CD4-positive, alpha-beta memory T cell (primary cell): ENCODE data around the gene NCKAP5. TPM values are rescaled to one million over a fixed set of nuclear protein-coding genes. Genes with fewer than 3 reads are reported as not detected.

Source experiments
- CTCF ChIA-PET: fragments of 350-600 bp; sonication (Branson Sonifier 250); formaldehyde crosslinking; loops from one replicate; lab custom pipeline; 2021; ENCODE audit warnings: inconsistent platforms; ENCODE audit not compliant: partially characterized antibody; lab: Charles Lee
- POLR2A ChIA-PET: fragments of 350-600 bp; sonication (Branson Sonifier 250); formaldehyde crosslinking; loops from one replicate; lab custom pipeline; 2021; ENCODE audit not compliant: partially characterized antibody; lab: Charles Lee
- DNase-seq, 5 donors: peaks; one replicate each; pipeline versions ENCODE4 v3.0.0 to v3.0.0-alpha.2; 2020 to 2022; ENCODE audit warnings: mixed read lengths in 1 of 5
- H3K27ac ChIP-seq: one replicate; pipeline ENCODE4 v1.7.0; 2013; ENCODE audit warnings: low read depth, low read length
- H3K27me3 ChIP-seq: 2 replicates; pipeline ENCODE4 v1.7.0; 2013; ENCODE audit warnings: mild to moderate bottlenecking, low read length, moderate library complexity; ENCODE audit not compliant: insufficient read depth
- H3K36me3 ChIP-seq: 2 replicates; pipeline ENCODE4 v1.7.0; 2013; ENCODE audit warnings: mild to moderate bottlenecking, low read length, moderate library complexity; ENCODE audit not compliant: insufficient read depth
- H3K4me1 ChIP-seq: 2 replicates; pipeline ENCODE4 v1.7.0; 2013; ENCODE audit warnings: mild to moderate bottlenecking, low read length, moderate library complexity; ENCODE audit not compliant: insufficient read depth
- H3K4me3 ChIP-seq, 2 donors: one replicate each; pipeline ENCODE4 v1.7.0; 2013; ENCODE audit warnings: low read length in 2 of 2, mild to moderate bottlenecking in 1 of 2
- H3K9me3 ChIP-seq, 2 donors: one replicate each; pipeline ENCODE4 v1.7.0; 2013; ENCODE audit warnings: low read length in 2 of 2, control low read depth in 1 of 2; ENCODE audit not compliant: control insufficient read depth in 1 of 2
- H3K27ac Mint-ChIP-seq, 7 donors: one replicate each; pipeline ENCODE4 v1.8.0; 2020 to 2021; ENCODE audit warnings: mixed read lengths in 7 of 7, mild to moderate bottlenecking in 6 of 7, inconsistent platforms in 3 of 7, moderate library complexity in 3 of 7
- H3K27me3 Mint-ChIP-seq, 2 donors: one replicate each; pipeline ENCODE4 v1.8.0; 2020 to 2021; ENCODE audit warnings: mixed read lengths in 2 of 2
- H3K36me3 Mint-ChIP-seq, 2 donors: one replicate each; pipeline ENCODE4 v1.8.0; 2020 to 2021; ENCODE audit warnings: mixed read lengths in 2 of 2, inconsistent platforms in 1 of 2, mild to moderate bottlenecking in 1 of 2
- H3K4me1 Mint-ChIP-seq, 4 donors: one replicate each; pipeline ENCODE4 v1.8.0; 2020 to 2021; ENCODE audit warnings: mixed read lengths in 4 of 4, mild to moderate bottlenecking in 1 of 4
- H3K4me3 Mint-ChIP-seq, 8 donors: one replicate each; pipeline ENCODE4 v1.8.0; 2020 to 2021; ENCODE audit warnings: mixed read lengths in 8 of 8, mild to moderate bottlenecking in 7 of 8, moderate library complexity in 6 of 8, inconsistent platforms in 3 of 8
- H3K9me3 Mint-ChIP-seq, 8 donors: one replicate each; pipeline ENCODE4 v1.8.0; 2020 to 2021; ENCODE audit warnings: mixed read lengths in 8 of 8, mild to moderate bottlenecking in 5 of 8, inconsistent platforms in 3 of 8, moderate library complexity in 1 of 8
- intact Hi-C: fragments of 100-400 bp; cut with micrococcal nuclease; formaldehyde crosslinking; loops from one replicate; pipeline ENCODE4 v1.15.1; 2023
- polyA plus RNA-seq, 2 donors: library from polyadenylated mRNA; unstranded; fragments of 300-500 nt; fragmentation: Illumina TruSeq; gene quantifications; one replicate each; pipeline ENCODE4 v1.2.3, GENCODE V29; 2021
- total RNA-seq, 2 experiments: library from RNA; stranded (reverse); gene quantifications; one replicate each; pipeline ENCODE4 v1.2.3, GENCODE V29; 2021

NCKAP5 gene
- total and polyA plus RNA-seq, 4 experiments from 2014 or later = not detected

- no peaks in the 10 kb centered on the region for H3K36me3 Mint-ChIP-seq
- POLR2A ChIA-PET = no interaction called here
- H3K36me3 ChIP-seq = no peaks in the 10 kb centered on the region
Observed at GRCh38 chr2:133143645-133144044, 424.6 kb downstream of the NCKAP5 start.

GRCh38 chr2:133142087-133142486 lies 426.2 kb downstream of the NCKAP5 start:
- DNase-seq = no peak
- POLR2A ChIA-PET = no interaction called here
- H3K9me3 ChIP-seq = no peaks in the 10 kb centered on the region
- peaks cover 0 to 1% of the 10 kb centered on the region in 2 donors for H3K27me3 Mint-ChIP-seq
- CTCF ChIA-PET = no interaction called here
- H3K4me3 Mint-ChIP-seq = no peak overlapping the region
- intact Hi-C loops = no loop called here
- H3K4me3 ChIP-seq = no peak overlapping the region
- no peaks in the 10 kb centered on the region for H3K4me1 ChIP-seq
- no peaks in the 10 kb centered on the region for H3K36me3 Mint-ChIP-seq
- H3K4me1 Mint-ChIP-seq = no peaks in the 10 kb centered on the region
- H3K36me3 ChIP-seq = no peaks in the 10 kb centered on the region
- no peak overlapping the region for H3K27ac ChIP-seq
- H3K9me3 Mint-ChIP-seq = peaks cover 0 to 12% (median 0%) of the 10 kb centered on the region in 8 donors
- H3K27me3 ChIP-seq = no peaks in the 10 kb centered on the region
- no peak overlapping the region for H3K27ac Mint-ChIP-seq

More at GRCh38 chr2:133143645-133144044, 424.6 kb downstream of the NCKAP5 start:
- intact Hi-C loops = no loop called here
- Mint-ChIP-seq H3K4me3 (no peak overlapping the region), H3K27me3 (peaks cover 0 to 1% of the 10 kb centered on the region in 2 donors), H3K4me1 (no peaks in the 10 kb centered on the region), H3K27ac (no peak overlapping the region), H3K9me3 (peaks cover 0 to 9% (median 1%) of the 10 kb centered on the region in 8 donors)
- no peaks in the 10 kb centered on the region for H3K27me3 ChIP-seq
- no peaks in the 10 kb centered on the region for H3K9me3 ChIP-seq
- no peaks in the 10 kb centered on the region for H3K4me1 ChIP-seq
- no peak overlapping the region for H3K4me3 ChIP-seq
- DNase-seq = no peak
- CTCF ChIA-PET = no interaction called here
- H3K27ac ChIP-seq = no peak overlapping the region

- POLR2A ChIA-PET = no interaction called here
- no peaks in the 10 kb centered on the region for H3K27me3 Mint-ChIP-seq
- peaks cover 0 to 15% (median under 1%) of the 10 kb centered on the region in 8 donors for H3K9me3 Mint-ChIP-seq
- no peaks in the 10 kb centered on the region for H3K4me1 ChIP-seq
- no peak overlapping the region for H3K4me3 Mint-ChIP-seq
- intact Hi-C loops = no loop called here
- H3K27me3 ChIP-seq = no peaks in the 10 kb centered on the region
- H3K36me3 Mint-ChIP-seq = no peaks in the 10 kb centered on the region
- H3K27ac ChIP-seq = no peak overlapping the region
- DNase-seq = no peak
- CTCF ChIA-PET = no interaction called here
- no peak overlapping the region for H3K27ac Mint-ChIP-seq
- H3K36me3 ChIP-seq = no peaks in the 10 kb centered on the region
- no peak overlapping the region for H3K4me3 ChIP-seq
- H3K9me3 ChIP-seq = no peaks in the 10 kb centered on the region
- H3K4me1 Mint-ChIP-seq = no peaks in the 10 kb centered on the region
Observed at GRCh38 chr2:133140620-133141019, 427.6 kb downstream of the NCKAP5 start.

GRCh38 chr2:133139847-133140533 lies 428.3 kb downstream of the NCKAP5 start:
- no peaks in the 10 kb centered on the region for H3K27me3 Mint-ChIP-seq
- no peaks in the 10 kb centered on the region for H3K36me3 ChIP-seq
- no peak overlapping the region for H3K4me3 ChIP-seq
- H3K27ac Mint-ChIP-seq = no peak overlapping the region
- H3K4me1 ChIP-seq = no peaks in the 10 kb centered on the region
- H3K4me1 Mint-ChIP-seq = no peaks in the 10 kb centered on the region
- H3K27ac ChIP-seq = no peak overlapping the region
- no peak overlapping the region for H3K4me3 Mint-ChIP-seq
- intact Hi-C loops = no loop called here
- CTCF ChIA-PET = no interaction called here
- H3K9me3 ChIP-seq = no peaks in the 10 kb centered on the region
- peaks cover 0 to 15% (median under 1%) of the 10 kb centered on the region in 8 donors for H3K9me3 Mint-ChIP-seq
- DNase-seq = no peak
- H3K27me3 ChIP-seq = no peaks in the 10 kb centered on the region
- no peaks in the 10 kb centered on the region for H3K36me3 Mint-ChIP-seq
- POLR2A ChIA-PET = no interaction called here

GRCh38 chr2:133138693-133139092 lies 429.6 kb downstream of the NCKAP5 start:
- Mint-ChIP-seq H3K27me3 (no peaks in the 10 kb centered on the region), H3K4me3 (no peak overlapping the region), H3K36me3 (no peaks in the 10 kb centered on the region), H3K9me3 (peaks cover 0 to 15% (median under 1%) of the 10 kb centered on the region in 8 donors), H3K27ac (no peak overlapping the region), H3K4me1 (no peaks in the 10 kb centered on the region)
- ChIA-PET POLR2A (no interaction called here), CTCF (no interaction called here)
- H3K4me3 ChIP-seq = no peak overlapping the region
- H3K36me3 ChIP-seq = no peaks in the 10 kb centered on the region
- H3K4me1 ChIP-seq = no peaks in the 10 kb centered on the region
- no peaks in the 10 kb centered on the region for H3K27me3 ChIP-seq
- no peaks in the 10 kb centered on the region for H3K9me3 ChIP-seq
- intact Hi-C loops = no loop called here
- no peak for DNase-seq
- H3K27ac ChIP-seq = no peak overlapping the region

GRCh38 chr2:133135035-133135654 lies 433.1 kb downstream of the NCKAP5 start:
- H3K27me3 Mint-ChIP-seq = no peaks in the 10 kb centered on the region
- H3K36me3 ChIP-seq = no peaks in the 10 kb centered on the region
- ChIA-PET POLR2A (no interaction called here), CTCF (no interaction called here)
- DNase-seq = no peak
- no peak overlapping the region for H3K4me3 Mint-ChIP-seq
- no peaks in the 10 kb centered on the region for H3K27me3 ChIP-seq
- H3K4me3 ChIP-seq = no peak overlapping the region
- H3K9me3 ChIP-seq = no peaks in the 10 kb centered on the region
- intact Hi-C loops = no loop called here
- H3K27ac ChIP-seq = no peak overlapping the region
- peaks cover 0 to 14% (median 3%) of the 10 kb centered on the region in 8 donors for H3K9me3 Mint-ChIP-seq
- no peak overlapping the region for H3K27ac Mint-ChIP-seq
- no peaks in the 10 kb centered on the region for H3K36me3 Mint-ChIP-seq
- H3K4me1 Mint-ChIP-seq = no peaks in the 10 kb centered on the region
- H3K4me1 ChIP-seq = no peaks in the 10 kb centered on the region

GRCh38 chr2:133130548-133131246 lies 437.6 kb downstream of the NCKAP5 start:
- no peak for DNase-seq
- intact Hi-C loops = no loop called here
- Mint-ChIP-seq H3K4me3 (no peak overlapping the region), H3K27me3 (no peaks in the 10 kb centered on the region), H3K4me1 (no peaks in the 10 kb centered on the region), H3K9me3 (peaks cover 0 to 13% (median 3%) of the 10 kb centered on the region in 8 donors), H3K36me3 (no peaks in the 10 kb centered on the region), H3K27ac (no peak overlapping the region)
- Histone ChIP-seq H3K4me1 (no peaks in the 10 kb centered on the region), H3K27ac (no peak overlapping the region), H3K27me3 (no peaks in the 10 kb centered on the region), H3K9me3 (no peaks in the 10 kb centered on the region), H3K36me3 (no peaks in the 10 kb centered on the region), H3K4me3 (no peak overlapping the region)
- ChIA-PET POLR2A (no interaction called here), CTCF (no interaction called here)
